NCI-H1048 (cell line): Measurements from ENCODE around the gene LARP4B.
"Not testable (repeated sequence)": the region's sequence is repeated elsewhere in the genome, so short reads cannot be mapped to it uniquely, and the experiment has no call there.

ENCODE experiments used
- DNase-seq: peaks from one replicate; lab custom pipeline; 2025; lab: John Stamatoyannopoulos, UW

LARP4B gene

DNA sequence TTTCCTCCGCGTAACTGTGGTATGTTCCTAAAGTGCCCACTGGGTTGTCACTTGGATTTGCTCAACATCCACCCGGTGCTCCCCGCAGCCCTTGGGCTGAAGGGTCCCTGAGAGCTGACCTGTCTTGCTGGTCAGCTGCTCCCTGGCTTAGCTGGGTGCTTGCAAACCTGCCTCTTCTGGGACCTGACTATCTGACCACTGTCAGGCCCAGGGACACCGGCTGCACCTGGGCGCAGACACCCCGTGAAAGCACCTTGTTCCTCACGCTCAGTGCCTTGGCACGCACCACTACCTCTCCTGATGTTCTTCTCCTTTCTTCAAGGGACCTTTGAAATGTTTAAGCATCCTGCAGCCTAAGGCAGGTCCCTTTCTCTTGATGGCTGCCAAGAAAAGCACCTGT is 26.6 kb upstream of the LARP4B start:
- no peak for DNase-seq

GRCh38 chr10:955820-956217 is 24.3 kb upstream of the LARP4B start:
- no peak for DNase-seq

- no peak for DNase-seq
Measured at GRCh38 chr10:955127-955819, 23.8 kb upstream of the LARP4B start.

- DNase-seq = no peak
Measured at GRCh38 chr10:954396-954795, 22.9 kb upstream of the LARP4B start.

DNA sequence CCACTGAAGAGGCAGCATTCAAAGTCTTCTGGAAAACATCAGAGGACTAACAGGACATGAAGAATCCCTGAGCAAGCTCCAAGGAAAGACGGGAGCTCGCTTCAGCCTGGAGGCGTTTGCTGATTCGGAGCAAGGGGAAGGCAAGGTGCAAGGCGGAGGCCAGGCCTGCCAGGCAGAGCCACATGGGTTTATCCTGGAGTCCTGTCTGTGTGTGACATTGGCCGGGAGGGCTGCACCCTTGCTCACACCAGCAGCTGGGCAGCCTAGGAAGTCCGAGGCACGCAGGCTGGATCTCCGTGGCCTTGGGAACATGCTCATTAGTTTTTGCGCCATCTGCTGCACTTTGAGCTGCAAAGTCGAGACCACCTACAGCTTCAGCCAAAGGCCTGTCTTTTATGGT is 22.3 kb upstream of the LARP4B start:
- DNase-seq = no peak

GRCh38 chr10:949446-949845 is 17.9 kb upstream of the LARP4B start:
- DNase-seq = no peak

- no peak for DNase-seq
Measured at GRCh38 chr10:948347-948746, 16.8 kb upstream of the LARP4B start.

DNA sequence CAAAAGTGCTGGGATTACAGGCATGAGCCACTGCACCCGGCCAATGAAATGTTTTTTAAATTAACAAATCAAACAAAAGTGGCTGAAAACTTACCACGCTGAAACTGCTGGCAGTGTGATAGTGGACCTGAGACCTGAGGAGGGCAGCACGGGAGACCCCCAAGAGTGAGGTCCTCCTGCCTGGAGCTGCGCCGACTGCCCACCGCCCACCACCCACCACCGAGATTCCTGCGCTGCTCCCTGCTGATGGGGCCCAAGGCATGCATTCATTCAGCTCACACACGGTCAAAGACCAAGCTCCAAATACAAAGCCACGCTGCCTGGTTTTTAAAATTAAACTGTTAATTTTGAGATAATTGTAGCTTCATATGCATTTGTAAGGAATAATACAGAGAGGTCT is 16.4 kb upstream of the LARP4B start:
- DNase-seq = no peak

DNA sequence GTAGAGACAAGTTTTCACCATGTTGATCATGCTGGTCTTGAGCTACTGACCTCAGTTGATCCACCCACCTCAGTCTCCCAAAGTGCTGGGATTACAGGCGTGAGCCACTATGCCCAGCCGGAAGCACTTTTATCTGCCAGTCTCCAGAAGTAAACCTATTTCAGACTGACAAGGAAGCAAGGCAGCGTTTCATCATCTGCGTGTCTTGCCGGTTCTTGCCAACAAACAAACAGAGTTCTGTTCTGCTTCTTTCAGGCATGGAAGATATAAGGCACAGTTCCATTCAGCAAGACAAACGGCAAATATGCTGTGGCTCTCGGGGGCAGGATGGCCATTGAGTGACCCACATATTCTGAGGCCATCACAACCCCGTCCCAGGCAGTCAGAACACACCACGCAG is 15.5 kb upstream of the LARP4B start:
- no peak for DNase-seq

- no peak for DNase-seq
Measured at GRCh38 chr10:945778-946177, 14.3 kb upstream of the LARP4B start.

GRCh38 chr10:944034-944831 is 12.7 kb upstream of the LARP4B start:
- DNase-seq = no peak

GRCh38 chr10:943334-944033 is 12.0 kb upstream of the LARP4B start:
- no peak for DNase-seq

GRCh38 chr10:938941-939678 is 7.6 kb upstream of the LARP4B start:
- no peak for DNase-seq

DNA sequence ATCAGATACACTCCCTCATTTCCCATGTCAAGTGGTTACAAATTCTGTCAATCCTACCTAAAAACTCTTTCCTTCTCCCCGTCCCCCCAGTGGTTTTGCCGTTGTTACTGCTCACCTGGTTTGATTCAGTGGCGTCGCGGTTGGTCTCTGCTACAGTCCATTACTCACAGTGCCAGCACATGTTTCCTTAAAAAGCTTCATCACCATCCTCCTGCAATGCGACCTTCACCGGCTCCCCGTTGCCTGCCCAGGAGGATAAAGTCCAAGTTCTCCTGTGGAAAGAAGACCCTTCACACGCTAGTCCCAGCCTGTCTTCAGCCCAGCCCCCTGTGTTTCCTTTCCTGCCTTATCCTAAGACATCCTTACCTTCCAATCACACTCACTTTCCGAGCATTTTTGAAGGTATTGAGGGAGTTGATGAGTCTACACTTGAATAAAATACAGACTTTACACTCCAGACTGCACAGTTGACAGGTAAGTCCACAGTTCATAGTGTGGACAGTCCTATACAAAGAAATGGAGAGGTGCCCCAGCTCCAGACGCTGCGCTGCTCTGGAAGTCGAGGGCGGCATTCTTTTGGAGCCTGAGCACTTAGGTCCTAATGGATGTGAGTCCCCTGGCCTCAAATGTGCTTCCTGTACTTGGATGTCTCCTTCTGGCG is 3.4 kb upstream of the LARP4B start:
- no peak for DNase-seq

GRCh38 chr10:934165-934564 is 2.7 kb upstream of the LARP4B start:
- DNase-seq = not testable (repeated sequence)

- no peak for DNase-seq
Measured at GRCh38 chr10:932589-932988, 1.1 kb upstream of the LARP4B start.

DNA sequence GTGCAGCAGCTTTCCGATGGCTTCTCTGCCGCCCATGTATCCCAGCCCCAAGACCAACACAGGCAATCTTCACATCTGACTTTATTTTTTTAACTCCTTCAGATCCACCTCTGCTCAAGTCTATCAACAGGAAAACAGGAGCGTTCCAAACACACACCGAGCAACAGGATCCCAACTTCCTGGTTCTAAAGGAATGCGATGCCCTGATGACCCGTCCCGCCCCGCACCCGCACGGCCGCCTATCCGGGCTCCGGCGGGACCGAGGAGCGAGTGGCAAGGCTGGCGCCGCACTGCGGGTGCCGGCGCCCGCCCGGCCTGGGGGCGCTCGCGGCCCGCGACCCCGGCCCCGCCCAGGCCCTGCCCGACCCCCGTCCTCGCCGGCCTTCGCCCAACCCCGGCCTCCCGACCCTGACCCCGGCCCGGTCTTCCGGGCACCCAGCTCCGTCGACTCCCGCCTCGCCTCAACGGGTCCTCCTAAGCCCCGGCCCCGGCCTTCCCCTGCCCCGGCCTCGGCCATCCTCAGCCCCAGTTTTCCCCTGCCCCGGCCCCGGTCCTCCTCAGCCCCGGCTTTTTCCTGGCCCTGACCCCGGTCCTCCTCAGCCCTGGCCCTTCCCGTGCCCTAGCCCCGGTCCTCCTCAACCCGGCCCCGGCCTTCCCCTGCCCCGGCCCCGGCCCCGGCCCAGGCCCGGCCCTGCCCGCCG is 730 bp downstream of the LARP4B start:
- DNase-seq = no peak

DNA sequence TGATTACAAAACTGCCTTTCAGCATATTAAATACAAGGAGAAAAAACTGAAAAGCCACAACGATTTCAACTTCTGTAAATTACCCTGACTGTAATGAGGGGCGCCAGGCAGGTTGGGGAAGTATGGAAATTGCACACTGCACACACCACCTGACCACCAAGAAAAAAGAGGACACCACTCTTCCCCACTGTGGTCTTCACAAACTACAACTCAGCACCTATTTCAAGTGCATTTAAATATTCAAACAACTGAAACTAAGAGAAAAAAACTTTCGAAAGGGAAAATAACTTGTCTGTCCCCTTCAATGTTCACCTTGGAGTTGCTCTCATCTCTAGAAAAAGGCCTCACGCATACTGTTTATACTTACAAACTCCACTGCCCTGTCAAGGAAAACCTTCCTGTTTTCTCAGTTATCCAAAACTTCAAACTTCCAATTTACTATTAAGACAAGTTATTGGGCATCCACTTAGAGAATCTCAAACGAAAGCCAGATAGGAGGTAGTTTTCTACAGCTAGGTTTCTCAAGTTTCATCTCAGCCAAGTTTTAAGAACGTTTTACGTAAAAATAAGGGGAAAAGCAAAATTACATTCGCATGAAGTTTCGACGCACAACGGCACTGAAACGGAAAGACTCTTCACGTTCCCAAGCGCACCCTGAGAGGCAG is 1.4 kb downstream of the LARP4B start:
- DNase-seq = no peak

DNA sequence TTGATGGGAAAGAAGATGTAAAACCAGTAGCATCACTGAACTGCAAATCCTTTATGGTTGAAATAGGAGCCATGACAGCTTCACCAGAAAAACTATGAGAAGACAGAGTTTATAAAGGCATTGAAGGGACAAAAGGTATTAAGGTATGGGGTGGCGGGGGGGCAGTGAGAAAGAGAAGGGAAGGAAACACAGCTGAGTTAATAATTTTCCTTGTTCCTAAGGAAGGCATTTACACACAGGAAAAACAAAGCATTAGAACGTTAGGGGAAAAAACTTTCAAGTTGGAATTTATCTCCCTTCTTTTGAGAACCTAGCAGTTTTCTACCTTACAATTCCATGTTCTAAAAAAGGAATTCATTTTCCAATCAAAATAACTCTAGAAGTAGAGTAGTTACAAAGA is 4.4 kb downstream of the LARP4B start:
- no peak for DNase-seq

- DNase-seq = no peak
Measured at GRCh38 chr10:926075-926698, 5.3 kb downstream of the LARP4B start.
